ENCODE results near the gene AHCYL2. TPM values are rescaled to one million over a fixed set of nuclear protein-coding genes. Genes with fewer than 3 reads are reported as not detected.

Gene AHCYL2
- total and polyA plus RNA-seq, 7 donors: 4.4 to 39.2 (median 24.8) TPM

- no peak for TF ChIP-seq CTCF (IDR thresholded peaks at IDR 0.05)
- ATAC-seq: no peak
- H3K4me1 ChIP-seq: peaks cover 30% of the 10 kb centered on the region
- H3K9me3 ChIP-seq: no peaks in the 10 kb centered on the region
- H3K27ac ChIP-seq: no peak overlapping the region
- H3K4me3 ChIP-seq: no peak overlapping the region
- intact Hi-C loops (cut with DNase I): no loop called here
- DNase-seq: no peak
- H3K27me3 ChIP-seq (ENCODE audit: insufficient read depth in 3 of 3, low read length in 2 of 3): no peaks in the 10 kb centered on the region
- H3K36me3 ChIP-seq (ENCODE audit: insufficient read depth in 1 of 2, low read depth in 1 of 2): no peaks in the 10 kb centered on the region
- 85 to 86% (median 85%) methylated on average over 2 of the region's 2 CpGs for WGBS, 3 donors
Measured at GRCh38 chr7:129317450-129317849, 92.6 kb downstream of the AHCYL2 start.

GRCh38 chr7:129327076-129327475 lies 102.2 kb downstream of the AHCYL2 start:
- no peaks in the 10 kb centered on the region for H3K27me3 ChIP-seq (ENCODE audit: insufficient read depth in 3 of 3, low read length in 2 of 3)
- no peak for DNase-seq
- ATAC-seq: no peak
- H3K27ac ChIP-seq: no peak overlapping the region
- no peak overlapping the region for H3K4me3 ChIP-seq
- H3K9me3 ChIP-seq: no peaks in the 10 kb centered on the region
- H3K36me3 ChIP-seq (ENCODE audit: insufficient read depth in 1 of 2, low read depth in 1 of 2): no peaks in the 10 kb centered on the region
- 63 to 68% (median 63%) methylated on average over 1 of the region's 1 CpG for WGBS, 3 donors
- no peak for TF ChIP-seq CTCF (IDR thresholded peaks at IDR 0.05)
- intact Hi-C loops (cut with DNase I): no loop called here
- peaks cover 8% of the 10 kb centered on the region for H3K4me1 ChIP-seq

GRCh38 chr7:129332254-129333035 lies 107.6 kb downstream of the AHCYL2 start:
- H3K4me3 ChIP-seq: no peak overlapping the region
- peaks cover 9% of the 10 kb centered on the region for H3K4me1 ChIP-seq
- no peak for TF ChIP-seq CTCF (IDR thresholded peaks at IDR 0.05)
- intact Hi-C loops (cut with DNase I): no loop called here
- H3K36me3 ChIP-seq (ENCODE audit: insufficient read depth in 1 of 2, low read depth in 1 of 2): no peaks in the 10 kb centered on the region
- H3K27me3 ChIP-seq (ENCODE audit: insufficient read depth in 3 of 3, low read length in 2 of 3): no peaks in the 10 kb centered on the region
- 52 to 66% (median 55%) methylated on average over 3 of the region's 3 CpGs for WGBS, 3 donors
- H3K27ac ChIP-seq: peak overlapping the region; percentile 0
- DNase-seq (no peak), ATAC-seq (peak in 2 of 4 donors; percentile 45 to 56)
- no peaks in the 10 kb centered on the region for H3K9me3 ChIP-seq

GRCh38 chr7:129334473-129334872 lies 109.6 kb downstream of the AHCYL2 start:
- ATAC-seq (peak in 2 of 4 donors; percentile 55 to 65), DNase-seq (no peak)
- Histone ChIP-seq H3K4me3 (no peak overlapping the region), H3K36me3 (ENCODE audit: insufficient read depth in 1 of 2, low read depth in 1 of 2) (no peaks in the 10 kb centered on the region), H3K27ac (no peak overlapping the region), H3K9me3 (no peaks in the 10 kb centered on the region), H3K4me1 (peaks cover 5% of the 10 kb centered on the region), H3K27me3 (ENCODE audit: insufficient read depth in 3 of 3, low read length in 2 of 3) (no peaks in the 10 kb centered on the region)
- intact Hi-C loops (cut with DNase I): no loop called here
- TF ChIP-seq CTCF (IDR thresholded peaks at IDR 0.05): no peak
- 95 to 97% (median 97%) methylated on average over 3 of the region's 3 CpGs for WGBS, 3 donors

- intact Hi-C loops (cut with DNase I): no loop called here
- Histone ChIP-seq H3K36me3 (ENCODE audit: insufficient read depth in 1 of 2, low read depth in 1 of 2) (no peaks in the 10 kb centered on the region), H3K27me3 (ENCODE audit: insufficient read depth in 3 of 3, low read length in 2 of 3) (no peaks in the 10 kb centered on the region), H3K4me1 (peaks cover 14% of the 10 kb centered on the region), H3K27ac (no peak overlapping the region), H3K4me3 (no peak overlapping the region), H3K9me3 (no peaks in the 10 kb centered on the region)
- TF ChIP-seq CTCF (IDR thresholded peaks at IDR 0.05): no peak
- no peak for ATAC-seq
- WGBS, 3 donors: 96 to 99% (median 97%) methylated on average over 2 of the region's 2 CpGs
- DNase-seq: no peak
Measured at GRCh38 chr7:129338450-129338849, 113.6 kb downstream of the AHCYL2 start.
